Mammary epithelial cell (primary cell): ENCODE measurements around the gene TEX13D.

Source experiments
- EZH2 ChIP-seq: IDR thresholded peaks from 2 replicates; pipeline ENCODE4 v1.6.1; 2012; ENCODE audit warnings: low read length, inconsistent platforms, borderline replicate concordance
- TF ChIP-seq, protein P1 (sequence below), 2 donors: IDR thresholded peaks in 1 of 2; conservative IDR thresholded peaks in 1 of 2; 2 replicates each; pipeline ENCODE4 v1.5.1; 2011 to 2012; ENCODE audit warnings: inconsistent platforms in 2 of 2, low read length in 2 of 2, mild to moderate bottlenecking in 2 of 2, control low read depth in 1 of 2, low read depth in 1 of 2; ENCODE audit not compliant: insufficient read depth in 1 of 2; ENCODE audit errors: extremely low read depth in 1 of 2

DNA sequence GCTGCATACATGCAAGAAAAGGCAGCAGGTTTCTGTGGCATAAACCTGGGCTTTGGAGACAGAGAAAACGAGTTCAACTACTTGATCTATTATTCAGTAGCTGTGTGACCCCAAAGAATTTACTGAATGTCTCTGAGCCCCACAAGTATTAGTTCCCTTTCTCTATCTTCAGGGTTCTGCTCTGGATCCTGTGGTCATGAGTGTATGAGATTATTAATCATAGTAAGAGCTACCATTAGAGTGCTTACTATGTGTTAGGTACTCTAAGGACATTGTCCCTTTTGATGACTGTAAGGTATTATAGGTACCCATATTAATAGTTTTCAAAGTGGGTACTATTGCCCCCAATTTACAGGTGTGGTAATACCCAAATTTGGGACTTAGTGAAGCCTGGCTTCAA lies 5.5 kb downstream of the TEX13D start:
- TF ChIP-seq, protein P1, sequence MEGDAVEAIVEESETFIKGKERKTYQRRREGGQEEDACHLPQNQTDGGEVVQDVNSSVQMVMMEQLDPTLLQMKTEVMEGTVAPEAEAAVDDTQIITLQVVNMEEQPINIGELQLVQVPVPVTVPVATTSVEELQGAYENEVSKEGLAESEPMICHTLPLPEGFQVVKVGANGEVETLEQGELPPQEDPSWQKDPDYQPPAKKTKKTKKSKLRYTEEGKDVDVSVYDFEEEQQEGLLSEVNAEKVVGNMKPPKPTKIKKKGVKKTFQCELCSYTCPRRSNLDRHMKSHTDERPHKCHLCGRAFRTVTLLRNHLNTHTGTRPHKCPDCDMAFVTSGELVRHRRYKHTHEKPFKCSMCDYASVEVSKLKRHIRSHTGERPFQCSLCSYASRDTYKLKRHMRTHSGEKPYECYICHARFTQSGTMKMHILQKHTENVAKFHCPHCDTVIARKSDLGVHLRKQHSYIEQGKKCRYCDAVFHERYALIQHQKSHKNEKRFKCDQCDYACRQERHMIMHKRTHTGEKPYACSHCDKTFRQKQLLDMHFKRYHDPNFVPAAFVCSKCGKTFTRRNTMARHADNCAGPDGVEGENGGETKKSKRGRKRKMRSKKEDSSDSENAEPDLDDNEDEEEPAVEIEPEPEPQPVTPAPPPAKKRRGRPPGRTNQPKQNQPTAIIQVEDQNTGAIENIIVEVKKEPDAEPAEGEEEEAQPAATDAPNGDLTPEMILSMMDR (conservative IDR thresholded peaks at IDR 0.05 in 1 of 2, IDR thresholded peaks at IDR 0.05 in 1 of 2; ENCODE audit: extremely low read depth in 1 of 2, insufficient read depth in 1 of 2, low read depth in 1 of 2, low read length in 2 of 2): no peak
- TF ChIP-seq EZH2: no peak
